ENCODE measurements around the gene OR10A5.
"Not testable (repeated sequence)": the region's sequence is repeated elsewhere in the genome, so short reads cannot be mapped to it uniquely, and the experiment has no call there.

Gene OR10A5

DNA sequence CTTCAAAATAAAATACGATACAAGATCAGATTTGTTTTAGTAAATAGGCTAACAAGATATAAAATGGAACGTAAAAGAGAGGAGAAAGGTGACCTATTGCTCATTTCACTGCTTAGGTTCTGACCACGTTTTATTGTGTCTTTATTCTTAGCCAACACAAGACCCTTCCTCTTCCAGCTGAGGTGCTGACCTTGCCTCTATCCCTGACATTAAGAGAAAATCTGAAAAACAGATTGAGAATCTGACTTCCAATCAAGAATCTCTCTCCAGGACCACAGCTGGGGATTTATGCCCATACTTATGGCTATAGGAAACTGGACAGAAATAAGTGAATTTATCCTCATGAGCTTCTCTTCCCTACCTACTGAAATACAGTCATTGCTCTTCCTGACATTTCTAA, at the start of gene OR10A5:
Gene OR10A5, plus strand, starts transcription at position 301 of the 400 bp plus-strand sequence. Its CDS starts 0 bp downstream, at position 301.
- no peak for DNase-seq (ENCODE audit: low read depth in 1 of 2, low spot score in 1 of 2)

GRCh38 chr11:6799402-6799801, 46.1 kb upstream of the OR10A5 start, which contains the start of gene OR6A2:
Gene OR6A2 (minus strand): TSS chr11:6799689. CDS start chr11:6795708, 3,981 bp downstream.
- DNase-seq (ENCODE audit: low read depth in 1 of 2, low spot score in 1 of 2): no peak

DNA sequence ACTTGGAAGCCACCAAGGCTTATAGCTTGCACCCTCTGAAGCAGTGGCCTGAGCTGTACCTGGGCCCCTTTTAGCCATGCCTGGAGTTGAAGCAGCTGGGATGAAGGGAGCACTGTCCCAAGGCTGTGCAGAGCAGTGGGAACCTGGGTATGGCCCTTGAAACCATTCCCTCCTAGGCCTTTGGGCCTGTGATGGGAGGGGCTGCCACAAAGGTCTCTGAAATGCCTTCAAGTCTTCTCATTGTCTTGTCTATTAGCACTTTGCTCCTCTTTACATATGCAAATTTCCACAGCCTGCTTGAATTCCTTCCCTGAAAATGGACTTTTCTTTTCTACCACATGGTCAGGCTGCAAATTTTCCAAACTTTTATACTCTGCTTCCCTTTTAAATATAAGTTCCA, 44.4 kb upstream of the OR10A5 start:
- DNase-seq (ENCODE audit: low read depth in 1 of 2, low spot score in 1 of 2): not testable (repeated sequence)

DNA sequence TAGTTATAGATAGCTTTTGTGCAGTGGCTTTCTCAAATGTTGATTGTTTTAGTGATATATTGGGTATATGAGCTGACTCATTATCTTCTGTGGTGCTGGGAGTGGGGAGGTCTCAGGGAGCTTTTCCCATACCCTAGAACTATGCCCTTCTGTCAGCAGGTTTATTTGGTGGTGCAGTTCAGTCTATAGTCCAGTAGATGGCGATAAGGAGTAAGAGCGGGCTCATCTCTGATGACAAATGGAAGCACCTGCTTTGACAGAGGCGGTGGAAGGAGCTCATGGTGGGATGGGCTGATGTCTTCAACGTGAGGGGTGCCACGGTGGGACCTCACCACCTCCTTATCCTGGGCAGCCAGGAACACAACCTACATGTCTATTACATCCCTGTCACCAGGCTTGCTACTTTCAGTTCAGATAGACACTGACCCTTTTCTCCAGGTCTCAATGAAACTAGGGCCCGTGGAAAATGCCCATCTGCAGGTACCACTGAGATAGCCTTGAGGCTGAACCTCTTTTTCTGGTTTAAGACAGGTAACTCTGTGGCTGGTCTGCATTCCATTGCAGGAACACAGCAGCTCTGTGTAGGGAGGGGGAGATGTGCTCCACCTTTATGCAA, 33.0 kb upstream of the OR10A5 start:
- peak in 1 of 2 donors; percentile 25 for DNase-seq (ENCODE audit: low read depth in 1 of 2, low spot score in 1 of 2)

DNA sequence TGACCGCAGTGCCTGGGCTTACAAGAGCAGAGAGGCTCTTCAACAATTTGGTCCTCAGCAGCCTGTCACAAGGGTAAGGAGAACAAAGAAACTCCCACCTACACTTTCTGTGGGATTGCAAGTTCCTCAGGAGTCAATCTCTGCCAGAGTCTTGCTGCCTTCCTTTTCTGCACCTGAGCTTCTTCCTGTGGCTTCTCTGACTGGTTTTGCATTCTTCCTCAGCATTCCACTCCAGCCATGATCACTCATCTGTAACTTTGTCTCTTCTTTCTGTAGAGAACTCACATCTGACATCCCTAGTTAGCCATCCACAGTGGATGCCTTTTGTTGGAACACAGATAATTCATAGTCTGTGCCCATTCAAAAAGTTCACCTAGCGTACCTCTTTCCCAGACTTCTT, 31.8 kb upstream of the OR10A5 start:
- no peak for DNase-seq (ENCODE audit: low read depth in 1 of 2, low spot score in 1 of 2)

- DNase-seq (ENCODE audit: low read depth in 1 of 2, low spot score in 1 of 2): no peak
Observed at GRCh38 chr11:6817694-6818093, 27.8 kb upstream of the OR10A5 start.

DNA sequence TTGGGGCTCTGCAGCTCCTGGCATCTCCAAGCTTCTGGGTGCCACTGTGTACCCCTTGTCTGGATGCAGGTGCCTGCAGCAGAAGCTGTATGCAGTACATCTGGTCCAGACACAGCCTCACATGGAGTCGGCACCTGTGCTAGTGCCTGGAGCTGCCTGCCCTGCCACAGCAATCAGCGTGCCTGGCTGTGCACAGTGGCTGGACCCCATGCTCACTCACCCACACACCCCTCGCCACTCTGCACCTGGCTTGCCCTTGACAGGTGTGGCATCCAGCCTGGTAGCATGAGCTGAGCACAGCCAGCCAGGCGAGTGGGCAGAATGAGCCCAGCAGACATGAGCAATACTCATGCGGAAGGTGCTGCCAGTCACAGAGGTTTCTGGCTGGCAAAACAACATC, 26.5 kb upstream of the OR10A5 start:
- DNase-seq (ENCODE audit: low read depth in 1 of 2, low spot score in 1 of 2): no peak

DNA sequence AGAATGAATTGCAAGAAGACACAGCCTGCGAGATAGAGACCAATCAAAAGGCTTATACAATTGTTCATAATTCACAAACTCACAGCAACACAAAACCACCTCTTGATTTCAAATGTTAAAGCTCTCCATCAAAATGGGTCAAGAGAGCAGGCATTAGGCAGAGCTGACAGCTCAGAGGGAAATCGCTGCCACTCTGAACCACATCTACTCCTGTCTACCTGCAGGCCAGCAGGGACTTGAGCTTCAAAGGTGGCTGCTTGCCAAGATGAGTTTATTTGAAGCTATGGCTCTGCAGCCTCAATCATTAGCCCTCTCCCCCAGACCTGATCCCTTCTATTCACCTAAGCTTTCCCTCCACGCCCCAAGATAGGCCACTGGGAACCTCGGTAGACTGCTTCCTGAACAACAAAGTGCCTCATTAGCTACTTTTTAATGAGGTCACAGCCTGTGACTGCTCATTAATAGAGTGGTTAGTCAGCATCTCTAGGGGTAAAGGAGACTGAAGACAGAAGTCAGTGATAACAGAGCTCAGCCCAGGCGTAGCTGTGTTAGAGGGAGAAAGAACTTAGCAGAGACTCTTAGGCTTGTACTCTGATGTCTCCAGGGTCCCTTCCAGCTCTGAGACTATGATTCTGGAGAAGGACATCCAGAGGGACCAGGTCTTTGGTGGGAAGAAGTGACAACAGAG, 21.2 kb upstream of the OR10A5 start:
- no peak for DNase-seq (ENCODE audit: low read depth in 1 of 2, low spot score in 1 of 2)

- no peak for DNase-seq (ENCODE audit: low read depth in 1 of 2, low spot score in 1 of 2)
Observed at GRCh38 chr11:6825231-6825744, 20.2 kb upstream of the OR10A5 start.

- no peak for DNase-seq (ENCODE audit: low read depth in 1 of 2, low spot score in 1 of 2)
Observed at GRCh38 chr11:6828103-6828502, 17.4 kb upstream of the OR10A5 start.

- no peak for DNase-seq (ENCODE audit: low read depth in 1 of 2, low spot score in 1 of 2)
Observed at GRCh38 chr11:6833356-6833755, 12.1 kb upstream of the OR10A5 start.

DNA sequence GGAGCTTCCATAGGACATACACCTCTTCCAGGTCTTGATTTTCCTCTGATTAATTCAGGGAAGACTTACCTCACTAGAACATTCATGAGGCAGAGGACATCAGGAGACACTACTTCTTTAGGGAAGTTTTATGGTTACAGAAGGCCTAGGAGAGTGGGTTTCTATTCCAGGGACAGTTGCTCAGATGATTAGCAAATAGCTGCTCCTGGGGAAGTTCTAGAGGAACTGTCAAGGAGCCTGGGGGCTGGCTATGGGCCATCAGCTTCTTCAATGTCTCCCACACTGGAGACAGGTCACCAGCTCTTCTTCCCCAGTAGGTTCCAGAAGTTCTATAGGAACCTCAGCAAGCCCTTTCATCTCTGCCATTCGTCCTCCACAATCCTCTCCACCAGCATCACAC, 11.5 kb upstream of the OR10A5 start:
- DNase-seq (ENCODE audit: low read depth in 1 of 2, low spot score in 1 of 2): no peak

DNA sequence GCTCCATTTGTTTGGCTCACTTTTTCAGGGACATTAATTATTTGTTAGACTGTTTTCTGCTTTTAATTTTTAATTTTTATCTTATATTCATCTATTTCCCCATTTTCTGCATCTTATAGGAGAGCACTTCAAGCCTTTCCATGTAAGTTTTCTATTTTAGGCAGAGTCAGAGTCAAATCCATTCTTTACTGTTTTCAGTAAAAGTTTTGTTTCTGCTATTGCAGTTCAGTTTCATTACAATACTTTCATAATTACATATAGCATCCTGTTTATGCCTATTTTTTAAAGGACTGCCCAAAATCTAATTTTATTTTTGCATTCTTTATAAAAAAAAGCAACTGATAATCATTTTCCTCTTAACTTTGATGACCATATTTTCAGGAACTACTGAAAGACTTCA, 3.8 kb upstream of the OR10A5 start:
- no peak for DNase-seq (ENCODE audit: low read depth in 1 of 2, low spot score in 1 of 2)

GRCh38 chr11:6843670-6844069, 1.8 kb upstream of the OR10A5 start:
- DNase-seq (ENCODE audit: low read depth in 1 of 2, low spot score in 1 of 2): no peak

- no peak for DNase-seq (ENCODE audit: low read depth in 1 of 2, low spot score in 1 of 2)
Observed at GRCh38 chr11:6844356-6844755, 1.1 kb upstream of the OR10A5 start.

- DNase-seq (ENCODE audit: low read depth in 1 of 2, low spot score in 1 of 2): no peak
Observed at GRCh38 chr11:6850526-6850925, 5.0 kb downstream of the OR10A5 start.

DNA sequence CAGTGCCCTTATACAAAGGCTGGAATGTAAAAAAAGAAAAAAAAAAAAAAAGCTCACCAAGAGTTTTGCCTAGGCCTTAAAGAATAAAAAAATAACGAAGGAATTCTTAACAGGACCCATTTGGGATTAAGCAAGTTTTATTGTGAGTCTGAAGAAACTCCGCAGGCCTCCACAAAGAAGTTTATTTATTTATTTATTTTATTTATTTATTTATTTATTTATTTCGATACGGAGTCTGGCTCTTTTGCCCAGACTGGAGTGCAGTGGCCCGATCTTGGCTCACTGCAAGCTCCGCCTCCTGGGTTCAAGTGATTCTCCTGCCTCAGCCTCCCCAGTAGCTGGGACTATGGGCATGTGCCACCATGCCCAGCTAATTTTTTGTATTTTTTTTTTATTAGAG, 9.3 kb downstream of the OR10A5 start:
- not testable (repeated sequence) for DNase-seq (ENCODE audit: low read depth in 1 of 2, low spot score in 1 of 2)

- DNase-seq (ENCODE audit: low read depth in 1 of 2, low spot score in 1 of 2): no peak
Observed at GRCh38 chr11:6855971-6856541, 10.6 kb downstream of the OR10A5 start.

DNA sequence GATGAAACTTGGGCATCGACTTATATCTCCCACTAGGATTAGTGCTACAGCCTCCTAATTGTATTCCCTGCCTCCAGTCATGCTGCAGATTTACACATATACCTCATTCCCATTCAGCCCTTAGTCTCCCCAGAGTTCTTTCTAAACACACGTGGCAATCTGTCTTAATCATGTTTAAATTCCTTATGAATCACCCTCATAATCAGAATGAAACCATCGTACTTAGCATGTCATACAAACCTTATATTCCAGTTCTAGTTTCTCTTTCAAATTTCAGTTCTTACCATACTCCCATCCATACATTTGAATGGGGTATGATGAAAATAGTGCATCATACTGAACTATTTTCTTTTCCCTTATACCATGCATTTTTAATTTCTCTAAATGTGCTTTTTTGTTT, 11.4 kb downstream of the OR10A5 start:
- DNase-seq (ENCODE audit: low read depth in 1 of 2, low spot score in 1 of 2): no peak

DNA sequence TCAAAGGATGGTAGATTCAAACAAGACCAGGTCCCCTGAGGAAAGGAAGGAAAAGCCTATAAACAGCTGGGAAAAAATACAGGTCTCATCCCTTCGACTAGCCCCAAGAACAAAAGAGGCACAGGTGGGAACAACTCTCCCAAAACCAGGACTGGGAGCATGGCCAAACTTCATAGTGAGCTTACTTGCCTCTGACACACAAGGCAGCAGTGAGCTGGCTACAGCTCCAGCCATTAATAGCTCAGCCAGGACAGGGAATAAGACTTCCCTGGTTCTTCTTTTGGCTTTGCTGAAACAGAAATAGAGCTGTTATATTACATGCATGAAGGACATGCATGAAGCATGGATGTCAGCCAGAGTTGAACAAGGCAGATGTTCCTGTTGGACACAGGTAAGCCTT, 17.5 kb downstream of the OR10A5 start, which contains the start of gene OR10A2:
Gene OR10A2, plus strand, starts transcription at position 97 of the 400 bp plus-strand sequence. CDS start 6,698 bp downstream, outside the sequence.
- no peak for DNase-seq (ENCODE audit: low read depth in 1 of 2, low spot score in 1 of 2)

- no peak for DNase-seq (ENCODE audit: low read depth in 1 of 2, low spot score in 1 of 2)
Observed at GRCh38 chr11:6864438-6864837, 19.0 kb downstream of the OR10A5 start.

- DNase-seq (ENCODE audit: low read depth in 1 of 2, low spot score in 1 of 2): no peak
Observed at GRCh38 chr11:6871278-6871677, 25.8 kb downstream of the OR10A5 start.
